RKO (cell line): Measurements from ENCODE around the gene ZDHHC9.

ENCODE experiments used
- DNase-seq: peaks from one replicate; pipeline ENCODE4 v3.0.0-alpha.2; 2016; ENCODE audit warnings: low spot score

The ZDHHC9 gene

GRCh38 chrX:129785160-129785947 is 58.3 kb downstream of the ZDHHC9 start:
- DNase-seq: no peak

DNA sequence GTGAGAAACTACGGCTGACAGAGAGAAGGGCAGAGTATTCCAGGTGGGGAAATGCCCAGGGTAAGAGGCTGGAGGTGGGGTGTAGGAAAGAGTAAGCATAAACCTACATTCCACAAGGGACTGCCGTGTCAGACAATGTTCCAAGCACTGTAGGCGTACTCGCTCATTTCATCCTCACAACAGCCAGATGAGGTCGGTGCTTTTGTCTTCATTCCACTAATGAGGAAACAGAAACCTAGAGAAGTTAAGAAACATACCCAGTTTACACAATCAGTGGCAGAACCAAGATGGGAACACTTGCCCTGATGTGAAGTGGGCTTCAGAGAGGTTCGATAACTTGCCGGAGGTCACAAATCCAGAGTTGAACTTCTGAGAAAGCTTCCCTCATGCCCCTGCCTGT is 59.3 kb downstream of the ZDHHC9 start:
- no peak for DNase-seq

DNA sequence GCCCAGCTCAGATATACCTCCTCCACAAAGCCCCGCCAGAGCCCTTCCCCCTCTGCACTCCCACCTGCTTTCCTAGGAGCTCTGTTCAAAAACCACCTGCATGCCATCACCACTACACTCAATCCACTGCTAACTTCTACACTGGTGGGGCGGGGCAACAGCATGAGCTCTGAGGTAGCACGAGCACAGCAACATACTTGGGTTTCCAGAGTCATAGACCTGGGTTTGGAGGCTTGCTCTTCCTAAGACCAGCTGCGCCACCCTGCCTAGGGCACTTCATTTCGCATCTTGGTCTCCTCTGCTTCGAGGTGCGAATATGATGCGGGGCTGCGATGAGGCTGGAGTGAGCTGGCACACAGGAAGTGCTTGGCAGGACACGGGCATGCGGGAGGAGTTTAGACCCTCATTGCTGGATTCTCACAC is 60.4 kb downstream of the ZDHHC9 start:
- no peak for DNase-seq

DNA sequence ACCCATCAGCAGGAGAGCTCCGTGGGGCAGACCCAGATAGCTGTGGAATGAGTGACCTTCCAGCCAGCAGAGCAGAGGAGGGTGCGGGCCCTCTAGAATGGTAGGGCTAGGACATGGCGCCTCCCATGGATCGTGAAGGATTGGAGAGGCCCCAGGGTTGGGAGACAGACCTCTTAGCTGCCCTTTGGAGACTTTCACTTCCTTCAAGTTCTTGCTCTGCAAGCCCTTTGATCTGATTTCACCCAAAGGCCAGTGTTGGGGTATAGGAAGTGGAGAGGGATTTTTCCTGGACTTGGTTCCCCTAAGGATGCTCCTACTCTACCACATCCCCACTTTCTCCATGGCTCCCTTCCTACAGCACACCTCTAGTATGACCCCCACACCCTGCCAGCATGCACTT is 61.0 kb downstream of the ZDHHC9 start:
- no peak for DNase-seq

- DNase-seq: no peak
Measured at GRCh38 chrX:129781680-129782495, 61.8 kb downstream of the ZDHHC9 start.

GRCh38 chrX:129781134-129781672 is 62.5 kb downstream of the ZDHHC9 start:
- no peak for DNase-seq

DNA sequence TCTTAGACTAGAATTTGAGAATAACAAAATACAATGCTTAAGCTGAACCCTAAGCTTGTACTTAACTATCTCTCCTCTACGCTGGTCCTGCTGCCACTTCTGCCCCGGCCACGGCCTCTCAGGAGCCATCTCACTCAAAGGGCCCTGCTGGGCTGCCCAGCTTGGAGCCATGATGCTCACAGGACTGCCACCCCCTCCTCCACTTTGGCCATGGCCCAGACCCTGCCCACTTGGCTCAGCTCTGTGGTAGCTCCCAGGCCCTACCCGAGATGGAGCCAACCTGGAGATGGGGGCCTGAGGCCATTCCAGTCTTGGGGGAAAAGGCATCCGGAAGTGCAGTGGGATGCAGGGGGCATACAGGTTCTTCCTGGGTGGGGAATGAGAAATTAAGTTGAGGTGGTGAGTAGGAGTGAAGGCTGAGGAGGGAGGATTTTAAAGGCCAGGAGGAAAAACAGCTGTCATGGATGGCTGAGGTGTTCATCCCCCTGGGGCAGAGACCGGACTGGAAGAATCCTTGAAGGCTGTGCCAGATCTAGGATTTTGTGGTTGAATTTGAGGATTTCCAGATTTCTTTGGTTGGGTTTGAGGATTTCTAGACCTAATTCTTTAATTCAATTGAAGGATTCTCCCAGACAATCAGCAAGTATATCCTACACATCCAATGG is 63.1 kb downstream of the ZDHHC9 start:
- no peak for DNase-seq

DNA sequence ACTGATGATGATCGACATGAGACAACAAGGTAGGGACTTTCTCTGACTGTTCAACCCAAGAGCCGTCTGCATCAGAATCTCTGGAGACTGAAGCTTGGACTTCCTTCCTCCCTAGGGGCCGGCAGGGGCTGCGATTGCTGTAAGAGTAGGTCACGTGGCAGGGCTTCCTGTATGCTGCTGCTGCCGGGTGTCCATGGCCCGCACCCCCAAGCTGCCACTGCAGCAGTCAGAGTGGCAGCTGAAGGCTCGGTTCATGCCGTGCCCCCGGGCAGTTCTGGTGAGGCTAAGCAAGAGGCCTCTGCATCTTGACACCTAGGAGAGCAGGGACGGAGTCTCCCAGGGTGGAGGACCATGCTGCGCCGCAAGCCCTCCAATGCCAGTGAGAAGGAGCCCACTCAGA is 63.9 kb downstream of the ZDHHC9 start, which contains the start of gene SASH3:
TSS of gene SASH3 (plus strand) at position 203 of the 400 bp plus-strand sequence. CDS start at position 352, 149 bp downstream.
- no peak for DNase-seq

DNA sequence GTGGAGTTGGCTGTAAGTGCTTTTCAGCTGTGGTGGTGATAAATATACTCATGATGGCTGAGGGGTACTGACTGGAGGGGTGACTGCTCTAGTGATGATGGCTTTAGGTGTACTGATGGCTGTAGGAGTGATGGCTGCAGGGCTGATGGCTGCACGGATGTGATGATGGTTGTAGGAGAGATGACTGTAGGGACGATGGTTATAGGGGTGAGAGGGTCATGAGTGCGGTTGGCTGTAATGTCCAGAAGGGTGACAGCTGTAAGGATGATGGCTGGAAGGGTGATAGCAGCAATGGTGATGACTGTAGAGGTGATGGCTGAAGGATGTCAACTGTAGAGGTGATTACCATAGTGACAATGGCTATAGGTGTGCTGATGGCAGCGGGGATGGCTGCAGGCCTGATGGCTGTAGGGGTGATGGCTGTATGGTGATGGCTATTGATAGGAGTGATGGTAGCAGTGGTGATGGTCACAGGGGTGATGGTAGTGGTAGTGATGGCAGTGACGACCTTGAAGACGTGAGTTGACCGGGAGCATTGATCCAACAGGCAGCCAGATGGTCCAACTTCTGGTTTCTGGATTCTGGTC is 64.5 kb downstream of the ZDHHC9 start:
- no peak for DNase-seq

DNA sequence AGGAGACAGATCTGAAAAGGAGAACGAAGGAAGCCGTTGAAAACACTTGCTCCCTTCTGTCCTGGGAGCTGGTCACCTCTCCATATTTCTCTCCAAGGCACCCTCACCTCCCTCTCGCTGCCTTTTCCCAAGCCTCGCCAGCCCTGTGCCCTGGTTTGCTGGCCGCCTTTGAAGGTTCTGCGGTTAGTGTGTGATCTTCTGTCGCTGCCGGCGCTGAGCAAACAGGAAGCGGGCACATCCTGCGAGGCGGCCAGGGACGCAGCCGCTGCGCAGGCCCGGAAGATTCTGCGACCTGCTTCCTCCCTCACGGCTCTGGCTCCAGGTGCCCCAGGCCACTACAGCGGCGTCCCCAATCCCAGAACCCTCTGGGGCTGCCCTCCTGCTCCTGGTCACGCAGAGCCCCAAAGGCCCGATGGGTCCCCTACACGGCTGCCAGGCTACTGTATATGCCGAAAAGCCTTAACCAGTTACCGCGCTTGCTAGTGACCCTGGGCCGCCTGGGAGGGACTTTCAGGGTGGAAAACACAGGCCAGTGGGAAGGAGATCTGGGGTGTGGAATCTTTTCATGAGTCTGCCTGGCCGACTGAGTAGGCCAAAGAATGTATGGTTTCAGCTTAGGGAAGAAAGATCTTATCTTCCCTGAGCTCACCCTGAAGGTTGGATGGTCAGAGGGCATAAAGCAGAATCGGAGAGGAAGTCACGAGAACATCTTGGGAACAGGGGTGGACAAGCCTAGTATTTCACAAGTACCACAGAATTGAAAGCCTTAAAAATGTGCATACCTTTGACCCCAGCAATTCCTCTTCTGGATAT is 66.3 kb downstream of the ZDHHC9 start:
- DNase-seq: no peak

DNA sequence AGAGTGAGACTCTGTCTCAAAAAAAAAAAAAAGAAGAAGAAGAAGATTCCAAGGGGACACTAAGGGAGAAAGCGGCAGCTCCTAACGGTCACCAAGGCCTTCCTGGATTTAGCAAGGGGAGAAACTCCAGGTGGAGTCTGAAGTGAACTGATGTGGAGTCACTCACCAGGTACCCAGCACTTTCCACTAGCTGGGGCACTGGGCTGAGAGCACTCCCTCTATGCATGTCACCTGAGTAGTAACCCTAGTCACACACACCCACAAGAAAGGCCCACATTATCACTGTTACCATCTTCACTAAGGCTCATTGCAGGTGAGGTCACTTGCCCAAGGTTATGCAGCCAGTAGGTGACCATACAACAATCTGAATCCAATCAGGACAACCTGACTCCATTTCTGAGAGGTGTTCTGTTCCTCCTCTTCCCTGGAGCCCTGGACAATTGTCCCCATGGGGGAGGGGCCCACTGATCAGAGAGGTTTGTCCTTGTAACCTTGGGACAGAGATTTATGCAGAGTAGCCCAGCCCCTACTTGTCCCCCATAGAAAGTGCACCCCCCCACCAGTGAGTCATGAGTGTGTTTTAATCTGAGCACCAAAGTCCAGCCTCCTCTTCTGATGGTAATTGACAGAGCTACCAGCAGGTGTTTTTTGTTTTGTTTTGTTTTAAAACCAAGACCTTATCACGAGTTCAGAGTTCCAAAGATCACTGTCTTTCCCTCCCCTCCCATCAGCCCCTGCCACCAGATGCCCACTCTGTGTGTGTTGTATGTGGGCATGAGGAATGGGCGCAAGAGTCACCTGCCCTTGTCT is 69.8 kb downstream of the ZDHHC9 start:
- no peak for DNase-seq

- DNase-seq: no peak
Measured at GRCh38 chrX:129772796-129773431, 70.8 kb downstream of the ZDHHC9 start.

DNA sequence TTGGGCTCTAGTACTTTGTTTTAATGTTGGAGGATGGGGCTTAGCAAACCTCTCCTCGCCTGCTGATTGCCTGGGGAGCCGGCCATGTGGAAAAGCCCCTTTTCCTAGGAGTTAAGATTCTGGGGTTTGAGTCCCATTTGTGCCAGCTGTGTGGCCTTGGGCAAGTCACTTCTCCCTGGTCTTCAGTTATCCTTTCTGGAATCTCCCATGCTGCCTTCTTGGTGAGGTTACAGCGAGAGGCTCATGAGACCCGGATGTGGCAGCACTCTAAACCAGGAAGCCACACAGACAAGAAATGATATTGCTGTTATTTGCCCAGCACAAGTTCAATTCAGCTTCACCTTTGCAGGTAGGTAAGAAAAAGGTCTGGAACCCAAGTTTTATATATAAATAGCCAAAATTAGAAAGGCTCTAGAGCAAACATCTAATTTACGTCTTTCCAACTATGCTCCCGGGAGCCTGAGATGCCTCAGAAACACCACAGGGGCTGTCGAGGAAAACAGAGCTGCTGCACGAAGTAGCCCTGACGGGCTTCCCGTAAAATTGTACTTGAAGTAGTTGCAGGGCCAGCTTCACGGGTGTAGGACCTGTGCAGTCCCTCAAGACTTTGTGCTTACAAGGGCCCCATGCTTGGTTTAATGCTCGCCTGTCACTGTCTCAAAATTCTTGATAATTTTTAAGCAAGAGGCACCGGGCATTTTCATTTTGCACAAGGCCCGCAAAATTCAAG is 72.3 kb downstream of the ZDHHC9 start:
- DNase-seq: no peak

GRCh38 chrX:129769467-129770154 is 74.1 kb downstream of the ZDHHC9 start:
- DNase-seq: no peak

DNA sequence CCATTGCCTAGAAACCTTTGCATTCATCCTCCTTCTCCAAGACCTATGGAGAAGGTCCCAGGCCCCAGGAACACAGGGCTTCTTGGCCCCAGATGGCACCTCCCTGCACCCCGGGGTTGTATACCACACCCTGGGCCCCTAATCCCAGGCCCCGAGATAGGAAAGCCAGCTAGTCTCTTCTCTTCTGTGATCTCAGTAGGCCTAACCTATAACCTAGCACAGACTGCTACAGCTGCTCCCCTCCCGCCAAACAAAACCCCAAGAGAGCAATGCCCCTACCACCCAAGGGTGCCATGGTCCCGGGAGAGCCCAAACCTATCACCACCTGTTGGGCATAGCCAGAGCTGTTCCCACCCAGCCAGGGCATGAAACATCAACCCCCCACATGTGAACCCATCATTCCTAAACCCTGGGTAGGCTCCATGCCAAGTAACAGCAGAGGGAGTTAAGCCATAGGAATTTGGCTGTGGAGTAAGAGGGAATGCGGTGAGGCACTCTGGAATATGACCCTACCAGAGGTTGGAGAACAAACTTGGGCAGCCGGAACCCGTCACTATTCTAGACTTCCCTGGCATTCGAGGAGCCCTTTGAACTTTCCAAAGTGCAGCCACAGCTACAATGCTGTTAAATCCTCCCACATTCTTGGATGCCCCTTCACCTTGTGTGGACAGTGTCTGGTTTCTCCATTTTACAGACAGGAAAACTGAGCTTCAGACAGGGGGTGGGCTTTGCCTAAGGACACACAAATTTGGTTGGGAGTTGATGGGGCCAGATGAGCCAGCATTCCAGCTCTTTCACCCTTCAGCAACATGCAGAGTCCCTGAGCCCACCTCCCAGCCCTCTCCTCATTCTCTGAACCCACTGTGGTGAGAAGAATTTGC is 74.9 kb downstream of the ZDHHC9 start:
- DNase-seq: no peak

GRCh38 chrX:129768186-129768585 is 75.5 kb downstream of the ZDHHC9 start:
- no peak for DNase-seq

GRCh38 chrX:129763666-129764065 is 80.0 kb downstream of the ZDHHC9 start:
- no peak for DNase-seq
